Panc1 (cell line): ENCODE data around the gene SLC13A5. TPM values are rescaled to one million over a fixed set of nuclear protein-coding genes. Genes with fewer than 3 reads are reported as not detected.

ENCODE experiments used
- ATAC-seq: fragments of 200-7000 bp; cut with Tn5 transposase; 2 replicates; pipeline ENCODE4 v1.9.1; 2020; ENCODE audit warnings: mild to moderate bottlenecking, moderate library complexity
- BruUV-seq: library from RNA; stranded (reverse); fragments of 400-500 nt; replicated peaks from 2 replicates; lab custom pipeline; 2021; lab: Mats Ljungman, UMichigan
- CTCF ChIA-PET: fragments of 300-600 bp; sonication (Branson Sonifier 250); formaldehyde crosslinking; loops from one replicate; lab custom pipeline; 2022; ENCODE audit warnings: antibody characterized with exemption; lab: Charles Lee
- POLR2A ChIA-PET: fragments of 300-600 bp; sonication (Branson Sonifier 250); formaldehyde crosslinking; loops from one replicate; lab custom pipeline; 2022; ENCODE audit warnings: antibody characterized with exemption; lab: Charles Lee
- DNase-seq: peaks from one replicate; pipeline ENCODE4 v3.0.0-alpha.2; 2010; ENCODE audit warnings: low read depth, low spot score
- H3K27ac ChIP-seq: 2 replicates; pipeline ENCODE4 v1.5.1; 2011; ENCODE audit warnings: mild to moderate bottlenecking, low read length, inconsistent platforms
- H3K27me3 ChIP-seq: fragments of 200-500 bp; sonication (Bioruptor generic); 2 replicates; pipeline ENCODE4 v1.6.0; 2014; ENCODE audit warnings: low read length, inconsistent platforms; ENCODE audit not compliant: control insufficient read depth, insufficient read depth
- H3K36me3 ChIP-seq: fragments of 200-500 bp; sonication (Bioruptor generic); 2 replicates; pipeline ENCODE4 v1.5.1; 2014; ENCODE audit warnings: inconsistent platforms, mild to moderate bottlenecking, low read length, moderate library complexity; ENCODE audit not compliant: control insufficient read depth, insufficient read depth
- H3K4me1 ChIP-seq: 2 replicates; pipeline ENCODE4 v1.5.1; 2011; ENCODE audit warnings: inconsistent platforms, mild to moderate bottlenecking, low read length, moderate library complexity; ENCODE audit not compliant: control insufficient read depth, insufficient read depth
- H3K4me3 ChIP-seq, 2 experiments: 2 replicates each; pipeline ENCODE4 v1.5.1; 2011 to 2012; ENCODE audit warnings: low read depth in 2 of 2, low read length in 2 of 2, mild to moderate bottlenecking in 2 of 2, inconsistent platforms in 1 of 2, moderate library complexity in 1 of 2
- H3K9me3 ChIP-seq: fragments of 200-500 bp; sonication (Bioruptor generic); 2 replicates; pipeline ENCODE4 v1.5.1; 2014; ENCODE audit warnings: low read depth, mild to moderate bottlenecking, inconsistent platforms, low read length, moderate library complexity; ENCODE audit not compliant: control insufficient read depth, insufficient read depth
- POLR2AphosphoS5 ChIP-seq: IDR thresholded peaks from 2 replicates; pipeline ENCODE4 v1.6.1; 2012; ENCODE audit warnings: mild to moderate bottlenecking, low read depth, low read length, moderate library complexity
- SIN3A ChIP-seq: IDR thresholded peaks from 2 replicates; pipeline ENCODE4 v1.6.1; 2012; ENCODE audit warnings: low read depth, mild to moderate bottlenecking, low read length, moderate library complexity, borderline replicate concordance; ENCODE audit not compliant: insufficient read depth
- TCF7L2 ChIP-seq: IDR thresholded peaks from 2 replicates; pipeline ENCODE4 v1.6.1; 2011; ENCODE audit warnings: mild to moderate bottlenecking, low read depth, low read length, inconsistent platforms
- in situ Hi-C: cut with HindIII; loops from 2 replicates; pipeline ENCODE4 v1.10.0; 2016; ENCODE audit warnings: low sequenced_read_pairs, low pct_unique_long_range_greater_than_20kb
- intact Hi-C: fragments of 100-400 bp; cut with micrococcal nuclease; formaldehyde crosslinking; loops from one replicate; pipeline ENCODE4 v1.10.0; 2022; ENCODE audit not compliant: unreplicated experiment
- total RNA-seq: library from RNA; stranded (reverse); gene quantifications from one replicate; pipeline ENCODE4 v1.2.1, GENCODE V29; 2021; ENCODE audit not compliant: unreplicated experiment
- TF ChIP-seq, protein P1 (sequence below): fragments of 450-650 bp; IDR thresholded peaks from 2 replicates; pipeline ENCODE4 v1.5.1; 2017; ENCODE audit warnings: mild to moderate bottlenecking
- TF ChIP-seq, protein P2 (sequence below), 2 experiments: IDR thresholded peaks; 2 replicates each; pipeline ENCODE4 v1.6.1; 2011 to 2012; ENCODE audit warnings: low read depth in 2 of 2, control low read depth in 1 of 2, low read length in 1 of 2, mild to moderate bottlenecking in 1 of 2, moderate library complexity in 1 of 2; ENCODE audit not compliant: insufficient read depth in 1 of 2

Gene SLC13A5
- total RNA-seq, 1 experiment from 2014 or later = 0.26 TPM

- BruUV-seq = no TSS peak
- intact Hi-C loops = no loop called here
Observed at GRCh38 chr17:6661464-6661848, 51.7 kb downstream of the SLC13A5 start.

GRCh38 chr17:6660805-6661463, 52.2 kb downstream of the SLC13A5 start:
- H3K4me1 ChIP-seq = no peaks in the 10 kb centered on the region
- H3K4me3 ChIP-seq = no peak overlapping the region
- in situ Hi-C loops (no loop called here), intact Hi-C loops (no loop called here)
- H3K36me3 ChIP-seq = no peaks in the 10 kb centered on the region
- ChIA-PET CTCF (interaction anchor here (0.6 kb wide), 1 partner anchor 56 kb away, joined by 7 read pairs; no protein-coding TSS in a partner anchor), POLR2A (no interaction called here)
- TF ChIP-seq SIN3A = no peak
- TF ChIP-seq, protein P1, sequence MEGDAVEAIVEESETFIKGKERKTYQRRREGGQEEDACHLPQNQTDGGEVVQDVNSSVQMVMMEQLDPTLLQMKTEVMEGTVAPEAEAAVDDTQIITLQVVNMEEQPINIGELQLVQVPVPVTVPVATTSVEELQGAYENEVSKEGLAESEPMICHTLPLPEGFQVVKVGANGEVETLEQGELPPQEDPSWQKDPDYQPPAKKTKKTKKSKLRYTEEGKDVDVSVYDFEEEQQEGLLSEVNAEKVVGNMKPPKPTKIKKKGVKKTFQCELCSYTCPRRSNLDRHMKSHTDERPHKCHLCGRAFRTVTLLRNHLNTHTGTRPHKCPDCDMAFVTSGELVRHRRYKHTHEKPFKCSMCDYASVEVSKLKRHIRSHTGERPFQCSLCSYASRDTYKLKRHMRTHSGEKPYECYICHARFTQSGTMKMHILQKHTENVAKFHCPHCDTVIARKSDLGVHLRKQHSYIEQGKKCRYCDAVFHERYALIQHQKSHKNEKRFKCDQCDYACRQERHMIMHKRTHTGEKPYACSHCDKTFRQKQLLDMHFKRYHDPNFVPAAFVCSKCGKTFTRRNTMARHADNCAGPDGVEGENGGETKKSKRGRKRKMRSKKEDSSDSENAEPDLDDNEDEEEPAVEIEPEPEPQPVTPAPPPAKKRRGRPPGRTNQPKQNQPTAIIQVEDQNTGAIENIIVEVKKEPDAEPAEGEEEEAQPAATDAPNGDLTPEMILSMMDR = no peak
- TF ChIP-seq POLR2AphosphoS5 = no peak
- TF ChIP-seq TCF7L2 = no peak
- TF ChIP-seq, protein P2, sequence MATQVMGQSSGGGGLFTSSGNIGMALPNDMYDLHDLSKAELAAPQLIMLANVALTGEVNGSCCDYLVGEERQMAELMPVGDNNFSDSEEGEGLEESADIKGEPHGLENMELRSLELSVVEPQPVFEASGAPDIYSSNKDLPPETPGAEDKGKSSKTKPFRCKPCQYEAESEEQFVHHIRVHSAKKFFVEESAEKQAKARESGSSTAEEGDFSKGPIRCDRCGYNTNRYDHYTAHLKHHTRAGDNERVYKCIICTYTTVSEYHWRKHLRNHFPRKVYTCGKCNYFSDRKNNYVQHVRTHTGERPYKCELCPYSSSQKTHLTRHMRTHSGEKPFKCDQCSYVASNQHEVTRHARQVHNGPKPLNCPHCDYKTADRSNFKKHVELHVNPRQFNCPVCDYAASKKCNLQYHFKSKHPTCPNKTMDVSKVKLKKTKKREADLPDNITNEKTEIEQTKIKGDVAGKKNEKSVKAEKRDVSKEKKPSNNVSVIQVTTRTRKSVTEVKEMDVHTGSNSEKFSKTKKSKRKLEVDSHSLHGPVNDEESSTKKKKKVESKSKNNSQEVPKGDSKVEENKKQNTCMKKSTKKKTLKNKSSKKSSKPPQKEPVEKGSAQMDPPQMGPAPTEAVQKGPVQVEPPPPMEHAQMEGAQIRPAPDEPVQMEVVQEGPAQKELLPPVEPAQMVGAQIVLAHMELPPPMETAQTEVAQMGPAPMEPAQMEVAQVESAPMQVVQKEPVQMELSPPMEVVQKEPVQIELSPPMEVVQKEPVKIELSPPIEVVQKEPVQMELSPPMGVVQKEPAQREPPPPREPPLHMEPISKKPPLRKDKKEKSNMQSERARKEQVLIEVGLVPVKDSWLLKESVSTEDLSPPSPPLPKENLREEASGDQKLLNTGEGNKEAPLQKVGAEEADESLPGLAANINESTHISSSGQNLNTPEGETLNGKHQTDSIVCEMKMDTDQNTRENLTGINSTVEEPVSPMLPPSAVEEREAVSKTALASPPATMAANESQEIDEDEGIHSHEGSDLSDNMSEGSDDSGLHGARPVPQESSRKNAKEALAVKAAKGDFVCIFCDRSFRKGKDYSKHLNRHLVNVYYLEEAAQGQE (IDR thresholded peaks at IDR 0.05; ENCODE audit: insufficient read depth in 1 of 2, low read depth in 2 of 2, low read length in 1 of 2) = no peak
- DNase-seq (no peak), ATAC-seq (no peak)
- H3K27me3 ChIP-seq = peaks cover 3% of the 10 kb centered on the region; the same call in 1 of the 2 replicates
- BruUV-seq = no TSS peak
- H3K27ac ChIP-seq = no peak overlapping the region
- H3K9me3 ChIP-seq = no peaks in the 10 kb centered on the region

More at GRCh38 chr17:6661464-6661848, 51.7 kb downstream of the SLC13A5 start:
- Histone ChIP-seq H3K27me3 (peaks cover 3% of the 10 kb centered on the region; the same call in 1 of the 2 replicates), H3K4me3 (no peak overlapping the region), H3K4me1 (no peaks in the 10 kb centered on the region), H3K27ac (no peak overlapping the region), H3K9me3 (no peaks in the 10 kb centered on the region), H3K36me3 (no peaks in the 10 kb centered on the region)
- DNase-seq (no peak), ATAC-seq (no peak)
- POLR2A ChIA-PET = no interaction called here
- in situ Hi-C loops = no loop called here
- TF ChIP-seq, protein P1 = no peak
- TF ChIP-seq POLR2AphosphoS5 (no peak), TCF7L2 (no peak), SIN3A (no peak)
- TF ChIP-seq, protein P2 (IDR thresholded peaks at IDR 0.05; ENCODE audit: insufficient read depth in 1 of 2, low read depth in 2 of 2, low read length in 1 of 2) = no peak
- CTCF ChIA-PET = interaction anchor here (0.6 kb wide), 1 partner anchor 55 kb away, joined by 7 read pairs; no protein-coding TSS in a partner anchor
